BE2C (cell line): ENCODE data around the gene ARHGEF4.
"Not testable (repeated sequence)": the region's sequence is repeated elsewhere in the genome, so short reads cannot be mapped to it uniquely, and the experiment has no call there.

Experiments
- DNase-seq: peaks from one replicate; pipeline ENCODE4 v3.0.0-alpha.2; 2020
- H3K27me3 ChIP-seq: fragments of 250-450 bp; sonication (Bioruptor Pico); 2 replicates; pipeline ENCODE4 v1.5.1; 2020; ENCODE audit warnings: mild to moderate bottlenecking
- H3K36me3 ChIP-seq: fragments of 250-450 bp; sonication (Bioruptor Pico); 2 replicates; pipeline ENCODE4 v1.5.1; 2020; ENCODE audit warnings: mild to moderate bottlenecking
- H3K4me1 ChIP-seq: fragments of 250-450 bp; sonication (Bioruptor Pico); 2 replicates; pipeline ENCODE4 v1.5.1; 2020
- H3K4me3 ChIP-seq: 2 replicates; pipeline ENCODE4 v1.5.1; 2011; ENCODE audit warnings: low read depth, low read length
- H3K9me3 ChIP-seq: fragments of 250-450 bp; sonication (Bioruptor Pico); 2 replicates; pipeline ENCODE4 v1.5.1; 2020
- CTCF ChIP-seq: IDR thresholded peaks from 2 replicates; pipeline ENCODE4 v1.5.1; 2012; ENCODE audit warnings: mild to moderate bottlenecking, low read depth, low read length

The ARHGEF4 gene

GRCh38 chr2:130894326-130894942 lies 57.7 kb downstream of the ARHGEF4 start:
- H3K27me3 ChIP-seq, result no peaks in the 10 kb centered on the region
- H3K9me3 ChIP-seq, result no peaks in the 10 kb centered on the region
- H3K4me3 ChIP-seq, result no peak overlapping the region
- no peak for TF ChIP-seq CTCF
- H3K4me1 ChIP-seq, result no peaks in the 10 kb centered on the region
- no peak for DNase-seq
- no peaks in the 10 kb centered on the region for H3K36me3 ChIP-seq

DNA sequence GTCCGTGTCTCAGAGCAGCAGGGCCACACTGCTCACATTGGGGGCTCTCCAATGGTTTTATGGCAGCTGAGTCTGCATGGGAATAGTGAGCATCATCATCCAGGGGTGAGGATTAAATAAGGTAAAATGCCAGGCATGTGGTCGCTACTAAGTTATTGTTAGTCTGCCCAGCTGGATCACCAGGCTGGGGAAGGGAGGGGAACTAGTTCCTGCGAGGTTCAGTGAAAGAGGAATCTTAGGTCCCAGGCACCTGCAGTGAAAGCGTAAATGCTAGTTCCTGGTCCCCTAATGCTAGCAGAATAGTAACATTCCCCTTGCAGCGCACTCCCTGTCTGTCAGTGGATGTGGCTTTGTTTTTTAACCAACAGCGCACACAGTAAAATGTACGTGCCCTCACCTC lies 60.1 kb downstream of the ARHGEF4 start:
- no peak for TF ChIP-seq CTCF
- Histone ChIP-seq H3K4me3 (no peak overlapping the region), H3K27me3 (no peaks in the 10 kb centered on the region), H3K9me3 (no peaks in the 10 kb centered on the region), H3K36me3 (no peaks in the 10 kb centered on the region), H3K4me1 (no peaks in the 10 kb centered on the region)
- DNase-seq, result no peak

DNA sequence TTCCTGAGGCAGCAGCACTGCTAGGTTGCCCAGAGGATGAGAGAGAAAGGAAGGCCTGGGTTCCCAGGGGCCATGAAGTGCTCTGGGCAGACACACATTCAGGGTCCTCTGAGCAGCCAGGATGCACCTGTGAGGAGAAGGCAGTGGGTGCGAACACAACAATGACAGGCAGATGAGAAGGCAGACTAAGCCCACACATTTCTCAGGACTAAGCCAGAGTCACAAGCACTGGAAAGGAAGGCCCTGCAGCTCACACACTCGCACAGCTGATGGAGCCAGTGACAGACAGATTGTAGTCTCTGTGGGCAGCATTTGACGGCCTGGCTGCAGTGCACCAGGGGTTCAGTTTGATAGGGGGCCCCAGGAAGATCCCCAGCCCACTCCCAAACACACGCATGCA lies 61.8 kb downstream of the ARHGEF4 start:
- H3K36me3 ChIP-seq, result no peaks in the 10 kb centered on the region
- H3K4me1 ChIP-seq, result no peaks in the 10 kb centered on the region
- TF ChIP-seq CTCF, result no peak
- H3K27me3 ChIP-seq, result no peaks in the 10 kb centered on the region
- H3K4me3 ChIP-seq, result no peak overlapping the region
- H3K9me3 ChIP-seq, result no peaks in the 10 kb centered on the region
- no peak for DNase-seq

- Histone ChIP-seq H3K36me3 (no peaks in the 10 kb centered on the region), H3K9me3 (no peaks in the 10 kb centered on the region), H3K4me3 (no peak overlapping the region), H3K27me3 (no peaks in the 10 kb centered on the region), H3K4me1 (no peaks in the 10 kb centered on the region)
- no peak for DNase-seq
- TF ChIP-seq CTCF, result no peak
These were observed 62.6 kb downstream of the ARHGEF4 start for GRCh38 chr2:130899306-130899705.

DNA sequence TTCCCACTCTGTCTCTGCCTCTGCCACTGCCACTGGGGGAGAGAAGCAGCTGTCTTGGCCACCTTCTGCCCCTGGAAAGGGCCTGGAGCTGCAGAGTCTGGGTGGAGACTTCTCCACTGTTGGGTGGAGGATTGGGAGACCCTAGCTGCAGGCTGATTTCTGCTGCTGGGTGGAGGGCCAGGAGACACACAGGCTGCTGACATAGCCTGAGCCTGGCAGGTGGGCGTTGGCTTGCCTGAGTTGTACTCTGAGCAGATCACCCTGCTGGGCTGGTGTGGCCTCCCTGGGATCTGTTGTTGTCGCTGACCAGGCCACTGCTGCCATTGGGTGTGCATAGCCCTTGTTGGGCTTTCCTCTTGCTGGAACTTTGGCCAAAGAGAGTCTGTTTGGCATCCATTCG lies 64.3 kb downstream of the ARHGEF4 start:
- DNase-seq, result no peak
- Histone ChIP-seq H3K27me3 (no peaks in the 10 kb centered on the region), H3K9me3 (no peaks in the 10 kb centered on the region), H3K4me1 (no peaks in the 10 kb centered on the region), H3K36me3 (no peaks in the 10 kb centered on the region), H3K4me3 (no peak overlapping the region)
- no peak for TF ChIP-seq CTCF

- not testable (repeated sequence) for H3K4me3 ChIP-seq, H3K36me3 ChIP-seq, H3K27me3 ChIP-seq, H3K9me3 ChIP-seq, H3K4me1 ChIP-seq, DNase-seq
These were observed 64.9 kb downstream of the ARHGEF4 start for GRCh38 chr2:130901626-130902025.

GRCh38 chr2:130908832-130909231 lies 72.1 kb downstream of the ARHGEF4 start:
- Histone ChIP-seq H3K4me3 (no peak overlapping the region), H3K4me1 (no peaks in the 10 kb centered on the region), H3K27me3 (no peaks in the 10 kb centered on the region), H3K36me3 (no peaks in the 10 kb centered on the region), H3K9me3 (no peaks in the 10 kb centered on the region)
- no peak for TF ChIP-seq CTCF
- DNase-seq, result no peak
